Measurements from ENCODE around the gene ATXN10. TPM values are rescaled to one million over a fixed set of nuclear protein-coding genes. Genes with fewer than 3 reads are reported as not detected.

The ATXN10 gene
- total RNA-seq, 2 experiments from 2014 or later: 114 to 121 TPM

DNA sequence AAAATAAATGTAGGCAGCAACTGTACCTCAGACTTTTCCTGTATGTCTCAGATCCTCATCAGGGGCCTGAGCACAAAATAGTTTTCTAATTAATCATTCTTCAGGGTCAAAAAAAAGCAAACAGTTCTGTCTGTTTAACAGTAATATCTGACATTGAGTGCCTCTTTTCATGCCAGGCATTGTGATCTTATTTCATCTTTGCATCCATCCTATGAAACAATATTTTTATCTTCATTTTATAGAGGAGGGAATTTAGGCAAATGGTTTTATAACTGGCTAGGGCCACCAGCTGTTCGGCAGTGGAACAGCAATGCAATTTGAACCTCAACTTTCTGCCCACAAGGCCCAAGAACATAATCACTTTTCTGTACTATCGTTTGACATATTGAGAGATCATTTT lies 159.8 kb downstream of the ATXN10 start:
- DNase-seq (no peak), ATAC-seq (no peak)
- CTCF ChIA-PET: no interaction called here
- Mint-ChIP-seq H3K4me3 (no peak overlapping the region), H3K36me3 (ENCODE audit: low read depth) (peaks cover 15% of the 10 kb centered on the region), H3K27me3 (no peaks in the 10 kb centered on the region), H3K27ac (no peak overlapping the region), H3K9me3 (no peaks in the 10 kb centered on the region), H3K4me1 (ENCODE audit: low read depth) (peaks cover 2% of the 10 kb centered on the region)
- intact Hi-C loops (cut with micrococcal nuclease): no loop called here
- TF ChIP-seq, protein P1, sequence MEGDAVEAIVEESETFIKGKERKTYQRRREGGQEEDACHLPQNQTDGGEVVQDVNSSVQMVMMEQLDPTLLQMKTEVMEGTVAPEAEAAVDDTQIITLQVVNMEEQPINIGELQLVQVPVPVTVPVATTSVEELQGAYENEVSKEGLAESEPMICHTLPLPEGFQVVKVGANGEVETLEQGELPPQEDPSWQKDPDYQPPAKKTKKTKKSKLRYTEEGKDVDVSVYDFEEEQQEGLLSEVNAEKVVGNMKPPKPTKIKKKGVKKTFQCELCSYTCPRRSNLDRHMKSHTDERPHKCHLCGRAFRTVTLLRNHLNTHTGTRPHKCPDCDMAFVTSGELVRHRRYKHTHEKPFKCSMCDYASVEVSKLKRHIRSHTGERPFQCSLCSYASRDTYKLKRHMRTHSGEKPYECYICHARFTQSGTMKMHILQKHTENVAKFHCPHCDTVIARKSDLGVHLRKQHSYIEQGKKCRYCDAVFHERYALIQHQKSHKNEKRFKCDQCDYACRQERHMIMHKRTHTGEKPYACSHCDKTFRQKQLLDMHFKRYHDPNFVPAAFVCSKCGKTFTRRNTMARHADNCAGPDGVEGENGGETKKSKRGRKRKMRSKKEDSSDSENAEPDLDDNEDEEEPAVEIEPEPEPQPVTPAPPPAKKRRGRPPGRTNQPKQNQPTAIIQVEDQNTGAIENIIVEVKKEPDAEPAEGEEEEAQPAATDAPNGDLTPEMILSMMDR (IDR thresholded peaks at IDR 0.05): no peak
- POLR2A ChIA-PET: no interaction called here

DNA sequence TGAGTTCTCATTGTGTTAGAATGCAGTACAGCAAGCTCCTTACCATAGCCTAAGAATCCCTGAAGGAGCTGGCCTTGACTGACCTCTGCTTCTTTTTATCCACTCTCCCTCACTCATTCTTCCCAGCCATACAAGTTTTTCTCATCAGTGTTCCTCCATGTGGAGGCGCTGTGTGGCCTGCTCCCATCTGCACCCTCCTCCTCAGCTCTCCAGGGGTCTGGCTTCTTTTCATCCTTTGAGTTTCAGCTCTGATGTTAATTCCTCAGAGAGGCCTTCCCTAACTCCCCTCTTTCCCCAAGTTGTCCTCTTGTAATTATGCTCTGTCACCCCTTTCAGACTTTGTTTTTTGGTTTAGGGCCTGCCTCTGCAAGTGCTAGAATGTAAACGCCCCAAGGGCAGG lies 160.5 kb downstream of the ATXN10 start:
- CTCF ChIA-PET: no interaction called here
- POLR2A ChIA-PET: no interaction called here
- intact Hi-C loops (cut with micrococcal nuclease): no loop called here
- H3K4me3 Mint-ChIP-seq: no peak overlapping the region
- no peaks in the 10 kb centered on the region for H3K27me3 Mint-ChIP-seq
- TF ChIP-seq, protein P1 (IDR thresholded peaks at IDR 0.05): no peak
- peaks cover 17% of the 10 kb centered on the region for H3K36me3 Mint-ChIP-seq (ENCODE audit: low read depth)
- no peaks in the 10 kb centered on the region for H3K9me3 Mint-ChIP-seq
- ATAC-seq (no peak), DNase-seq (no peak)
- H3K4me1 Mint-ChIP-seq (ENCODE audit: low read depth): peaks cover 2% of the 10 kb centered on the region
- H3K27ac Mint-ChIP-seq: no peak overlapping the region

DNA sequence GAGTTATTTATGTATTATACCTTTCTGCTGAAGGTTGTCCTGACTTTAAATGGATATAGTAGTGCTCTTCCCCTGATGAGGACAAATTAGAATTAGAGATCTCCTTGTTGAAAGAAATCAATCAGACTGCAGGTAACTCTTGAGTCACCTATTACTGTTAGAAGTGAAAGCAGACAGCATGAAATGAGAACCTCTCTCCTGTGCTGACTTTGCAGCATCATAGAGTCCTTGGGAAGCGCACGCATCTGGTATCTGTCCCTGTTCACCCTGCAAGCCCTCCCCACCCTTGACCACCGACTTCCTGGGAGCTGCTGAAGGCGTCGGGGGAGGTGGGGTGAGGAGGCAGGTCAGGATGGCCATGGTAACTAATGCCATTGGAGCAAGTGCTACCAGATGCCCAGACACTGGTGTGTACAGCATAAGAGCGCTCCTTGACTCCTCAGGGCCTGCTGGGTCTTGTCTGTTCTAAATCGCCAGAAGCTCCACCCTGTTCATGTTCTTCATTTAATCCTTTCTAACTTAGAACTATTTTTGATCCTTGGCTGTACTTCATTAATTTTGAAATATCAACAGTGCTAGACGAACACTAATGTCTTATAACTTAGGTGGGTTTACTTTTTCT lies 161.4 kb downstream of the ATXN10 start:
- peaks cover 17% of the 10 kb centered on the region for H3K36me3 Mint-ChIP-seq (ENCODE audit: low read depth)
- CTCF ChIA-PET: no interaction called here
- POLR2A ChIA-PET: interaction anchor here (1.0 kb wide), 1 partner anchor 10 kb away, joined by 3 read pairs; no protein-coding TSS in a partner anchor

DNA sequence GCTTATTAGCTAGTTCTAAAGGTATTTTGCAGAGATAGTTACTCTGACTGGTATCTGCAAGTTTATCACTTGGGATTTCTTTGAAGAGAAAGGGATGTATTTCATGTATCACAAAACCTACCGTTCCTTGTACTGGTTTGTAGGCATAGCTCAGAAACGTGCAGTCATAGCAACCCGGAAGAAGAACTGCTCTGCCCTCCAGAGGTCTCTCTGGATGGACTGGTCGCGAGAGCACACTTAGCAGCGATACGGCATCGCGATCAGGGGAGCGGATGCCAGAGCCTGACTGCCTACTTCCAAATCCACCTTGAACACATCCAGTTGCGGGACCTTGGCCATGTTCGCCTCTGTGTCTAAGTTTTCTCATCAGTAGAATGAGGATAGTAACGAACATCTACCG lies 162.0 kb downstream of the ATXN10 start:
- intact Hi-C loops (cut with micrococcal nuclease): no loop called here
- DNase-seq (no peak), ATAC-seq (no peak)
- TF ChIP-seq, protein P1 (IDR thresholded peaks at IDR 0.05): no peak
- peaks cover 2% of the 10 kb centered on the region for H3K4me1 Mint-ChIP-seq (ENCODE audit: low read depth)
- CTCF ChIA-PET: no interaction called here
- no peaks in the 10 kb centered on the region for H3K9me3 Mint-ChIP-seq
- no peak overlapping the region for H3K4me3 Mint-ChIP-seq
- POLR2A ChIA-PET: interaction anchor here (1.0 kb wide), 1 partner anchor 9 kb away, joined by 3 read pairs; no protein-coding TSS in a partner anchor
- no peaks in the 10 kb centered on the region for H3K27me3 Mint-ChIP-seq
- peaks cover 17% of the 10 kb centered on the region for H3K36me3 Mint-ChIP-seq (ENCODE audit: low read depth)
- H3K27ac Mint-ChIP-seq: no peak overlapping the region

More for the DNA sequence above, 161.4 kb downstream of the ATXN10 start:
- intact Hi-C loops (cut with micrococcal nuclease): no loop called here
- TF ChIP-seq, protein P1 (IDR thresholded peaks at IDR 0.05): no peak
- no peaks in the 10 kb centered on the region for H3K27me3 Mint-ChIP-seq
- H3K27ac Mint-ChIP-seq: no peak overlapping the region
- H3K9me3 Mint-ChIP-seq: no peaks in the 10 kb centered on the region
- H3K4me1 Mint-ChIP-seq (ENCODE audit: low read depth): peaks cover 2% of the 10 kb centered on the region
- H3K4me3 Mint-ChIP-seq: no peak overlapping the region
- DNase-seq (no peak), ATAC-seq (no peak)

DNA sequence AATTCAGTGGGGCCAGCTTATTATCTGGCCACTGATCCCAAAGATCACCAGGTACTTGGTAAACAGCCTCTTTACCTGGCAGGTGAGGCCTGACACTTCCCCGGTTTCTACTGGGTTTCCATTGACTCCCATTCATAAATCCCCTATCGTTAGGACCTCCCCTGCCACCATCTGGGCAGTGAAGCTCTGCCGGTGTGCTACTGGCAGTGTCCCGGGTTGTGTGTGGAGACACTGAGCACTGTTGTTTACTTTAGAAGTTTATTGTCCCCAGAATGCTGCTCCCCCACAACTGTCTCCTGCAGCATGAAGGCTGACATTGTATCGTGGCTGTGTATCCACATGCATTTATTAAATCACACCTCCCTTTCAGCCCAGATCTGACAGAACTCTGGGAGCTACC lies 162.6 kb downstream of the ATXN10 start:
- TF ChIP-seq, protein P1 (IDR thresholded peaks at IDR 0.05): no peak
- DNase-seq (no peak), ATAC-seq (no peak)
- ChIA-PET POLR2A (no interaction called here), CTCF (no interaction called here)
- no peak overlapping the region for H3K27ac Mint-ChIP-seq
- H3K36me3 Mint-ChIP-seq (ENCODE audit: low read depth): peaks cover 11% of the 10 kb centered on the region
- peaks cover 2% of the 10 kb centered on the region for H3K4me1 Mint-ChIP-seq (ENCODE audit: low read depth)
- no peaks in the 10 kb centered on the region for H3K9me3 Mint-ChIP-seq
- H3K4me3 Mint-ChIP-seq: no peak overlapping the region
- H3K27me3 Mint-ChIP-seq: no peaks in the 10 kb centered on the region
- intact Hi-C loops (cut with micrococcal nuclease): no loop called here

Data from activated CD8-positive, alpha-beta T cell treated with anti-CD3 and anti-CD28 coated beads for 36 hours (primary cell).